Activated B cell treated with CpG ODN at 0.5 μM for 24 hours (primary cell): ENCODE data around the gene DHRS3. TPM values are rescaled to one million over a fixed set of nuclear protein-coding genes. Genes with fewer than 3 reads are reported as not detected.
A peak's percentile ranks its signal among the peaks of the same experiment; 100 is the strongest.

Source experiments
- ATAC-seq: fragments of 200-7000 bp; cut with Tn5 transposase; one replicate; pipeline ENCODE4 v1.10.0; 2021; ENCODE audit warnings: low read depth, mild to moderate bottlenecking, moderate library complexity
- CTCF ChIA-PET: fragments of 350-600 bp; sonication (Branson Sonifier 250); formaldehyde crosslinking; loops from one replicate; lab custom pipeline; 2021; ENCODE audit warnings: antibody characterized with exemption; lab: Charles Lee
- POLR2A ChIA-PET: fragments of 350-600 bp; sonication (Branson Sonifier 250); formaldehyde crosslinking; loops from one replicate; lab custom pipeline; 2021; ENCODE audit warnings: antibody characterized with exemption; lab: Charles Lee
- DNase-seq: peaks from one replicate; pipeline ENCODE4 v3.0.0; 2022
- H3K27ac Mint-ChIP-seq: one replicate; pipeline ENCODE4 v1.8.0; 2020; ENCODE audit warnings: mixed read lengths
- H3K27me3 Mint-ChIP-seq: one replicate; pipeline ENCODE4 v1.8.0; 2021; ENCODE audit warnings: mixed read lengths
- H3K36me3 Mint-ChIP-seq: one replicate; pipeline ENCODE4 v1.8.0; 2021; ENCODE audit warnings: low read depth, mixed read lengths
- H3K4me1 Mint-ChIP-seq: one replicate; pipeline ENCODE4 v1.8.0; 2021; ENCODE audit warnings: mixed read lengths
- H3K4me3 Mint-ChIP-seq: one replicate; pipeline ENCODE4 v1.8.0; 2020; ENCODE audit warnings: mild to moderate bottlenecking, mixed read lengths
- H3K9me3 Mint-ChIP-seq: one replicate; pipeline ENCODE4 v1.8.0; 2020; ENCODE audit warnings: mixed read lengths
- intact Hi-C: fragments of 100-400 bp; cut with micrococcal nuclease; formaldehyde crosslinking; loops from one replicate; pipeline ENCODE4 v1.15.1; 2024
- total RNA-seq: library from RNA; stranded (reverse); gene quantifications from 2 replicates; pipeline ENCODE4 v1.2.3, GENCODE V29; 2022
- TF ChIP-seq, protein P1 (sequence below): fragments of 200-600 bp; IDR thresholded peaks from one replicate; pipeline ENCODE4 v1.8.0; 2022; ENCODE audit warnings: antibody characterized with exemption, mild to moderate bottlenecking

DHRS3 gene
- total RNA-seq, 1 donor from 2014 or later, result 1.8 TPM

- CTCF ChIA-PET, result interaction anchor here (0.8 kb wide), 1 partner anchor 19 kb away, joined by 3 read pairs; the partner anchor contains the start of gene DHRS3
- Mint-ChIP-seq H3K9me3 (no peaks in the 10 kb centered on the region), H3K27me3 (peaks cover 15% of the 10 kb centered on the region), H3K4me3 (no peak overlapping the region), H3K36me3 (no peaks in the 10 kb centered on the region), H3K4me1 (peaks cover 13% of the 10 kb centered on the region), H3K27ac (no peak overlapping the region)
- no peak for DNase-seq
- TF ChIP-seq, protein P1, sequence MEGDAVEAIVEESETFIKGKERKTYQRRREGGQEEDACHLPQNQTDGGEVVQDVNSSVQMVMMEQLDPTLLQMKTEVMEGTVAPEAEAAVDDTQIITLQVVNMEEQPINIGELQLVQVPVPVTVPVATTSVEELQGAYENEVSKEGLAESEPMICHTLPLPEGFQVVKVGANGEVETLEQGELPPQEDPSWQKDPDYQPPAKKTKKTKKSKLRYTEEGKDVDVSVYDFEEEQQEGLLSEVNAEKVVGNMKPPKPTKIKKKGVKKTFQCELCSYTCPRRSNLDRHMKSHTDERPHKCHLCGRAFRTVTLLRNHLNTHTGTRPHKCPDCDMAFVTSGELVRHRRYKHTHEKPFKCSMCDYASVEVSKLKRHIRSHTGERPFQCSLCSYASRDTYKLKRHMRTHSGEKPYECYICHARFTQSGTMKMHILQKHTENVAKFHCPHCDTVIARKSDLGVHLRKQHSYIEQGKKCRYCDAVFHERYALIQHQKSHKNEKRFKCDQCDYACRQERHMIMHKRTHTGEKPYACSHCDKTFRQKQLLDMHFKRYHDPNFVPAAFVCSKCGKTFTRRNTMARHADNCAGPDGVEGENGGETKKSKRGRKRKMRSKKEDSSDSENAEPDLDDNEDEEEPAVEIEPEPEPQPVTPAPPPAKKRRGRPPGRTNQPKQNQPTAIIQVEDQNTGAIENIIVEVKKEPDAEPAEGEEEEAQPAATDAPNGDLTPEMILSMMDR, result no peak
- intact Hi-C loops, result no loop called here
- POLR2A ChIA-PET, result interaction anchor here (0.7 kb wide), 1 partner anchor 1273 kb away, joined by 3 read pairs; no protein-coding TSS in a partner anchor
- ATAC-seq, result no peak
Measured at GRCh38 chr1:12598974-12599373, 19.0 kb downstream of the DHRS3 start.

DNA sequence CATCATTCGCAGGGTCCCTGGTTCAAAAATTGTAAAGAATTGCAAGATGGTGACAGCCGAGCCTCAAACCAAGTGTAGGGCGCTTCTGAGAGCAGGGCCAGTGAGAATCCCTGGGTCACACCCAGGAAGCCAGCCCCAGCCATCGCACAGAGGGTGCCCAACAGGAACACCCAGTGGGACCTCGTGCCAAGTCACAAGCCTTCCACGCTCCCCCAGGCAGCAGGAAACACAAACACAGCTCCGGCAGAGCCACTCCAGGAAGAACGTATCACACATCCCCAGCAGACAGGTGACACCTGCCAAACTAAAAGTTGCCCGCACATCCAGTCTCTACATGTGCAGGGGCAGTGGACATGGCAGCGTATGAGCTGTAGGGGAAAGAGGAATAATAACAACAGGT lies 20.2 kb downstream of the DHRS3 start:
- intact Hi-C loops, result no loop called here
- CTCF ChIA-PET, result no interaction called here

GRCh38 chr1:12596007-12596821 lies 21.8 kb downstream of the DHRS3 start:
- ChIA-PET CTCF (no interaction called here), POLR2A (interaction anchor here (0.7 kb wide), 1 partner anchor 154 kb away, joined by 3 read pairs; no protein-coding TSS in a partner anchor)
- Mint-ChIP-seq H3K4me3 (peak overlapping the region; percentile 49), H3K36me3 (no peaks in the 10 kb centered on the region), H3K4me1 (peaks cover 13% of the 10 kb centered on the region), H3K27ac (no peak overlapping the region), H3K9me3 (no peaks in the 10 kb centered on the region), H3K27me3 (peaks cover 21% of the 10 kb centered on the region)
- intact Hi-C loops, result no loop called here
- DNase-seq (no peak), ATAC-seq (peak; percentile 25)
- TF ChIP-seq, protein P1, result no peak

More for the DNA sequence above, 20.2 kb downstream of the DHRS3 start:
- Mint-ChIP-seq H3K4me1 (peaks cover 13% of the 10 kb centered on the region), H3K27ac (no peak overlapping the region), H3K27me3 (peaks cover 18% of the 10 kb centered on the region), H3K36me3 (no peaks in the 10 kb centered on the region), H3K9me3 (no peaks in the 10 kb centered on the region), H3K4me3 (no peak overlapping the region)
- ATAC-seq (no peak), DNase-seq (no peak)
- POLR2A ChIA-PET, result no interaction called here
- TF ChIP-seq, protein P1, result no peak

DNA sequence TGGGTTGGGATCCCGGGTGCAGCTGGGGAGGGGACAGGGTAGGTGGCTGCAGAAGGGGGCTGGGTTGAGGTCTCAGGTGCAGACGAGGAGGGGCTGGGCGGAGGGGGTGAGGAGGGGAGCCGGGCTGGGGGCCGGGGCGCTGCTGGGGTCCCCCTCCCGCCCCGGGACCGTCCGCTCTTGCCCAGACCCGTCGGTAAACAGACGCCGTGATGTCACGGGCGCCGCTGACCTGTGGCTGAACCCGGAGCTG lies 22.3 kb downstream of the DHRS3 start:
- Mint-ChIP-seq H3K4me3 (peak overlapping the region; percentile 49), H3K9me3 (no peaks in the 10 kb centered on the region), H3K27ac (no peak overlapping the region), H3K4me1 (peaks cover 13% of the 10 kb centered on the region), H3K27me3 (peaks cover 21% of the 10 kb centered on the region), H3K36me3 (no peaks in the 10 kb centered on the region)
- ChIA-PET CTCF (no interaction called here), POLR2A (interaction anchor here (0.7 kb wide), 1 partner anchor 154 kb away, joined by 3 read pairs; no protein-coding TSS in a partner anchor)
- intact Hi-C loops, result no loop called here
- DNase-seq (no peak), ATAC-seq (no peak)
- TF ChIP-seq, protein P1, result no peak

GRCh38 chr1:12594966-12595756 lies 22.8 kb downstream of the DHRS3 start:
- peak; percentile 22 for DNase-seq
- ChIA-PET POLR2A (interaction anchor here (0.7 kb wide), 1 partner anchor 153 kb away, joined by 3 read pairs; no protein-coding TSS in a partner anchor), CTCF (no interaction called here)
- Mint-ChIP-seq H3K36me3 (no peaks in the 10 kb centered on the region), H3K4me3 (peak overlapping the region; percentile 78), H3K27me3 (peaks cover 21% of the 10 kb centered on the region), H3K4me1 (peaks cover 13% of the 10 kb centered on the region), H3K27ac (no peak overlapping the region), H3K9me3 (no peaks in the 10 kb centered on the region)
- ATAC-seq, result peak; percentile 69
- TF ChIP-seq, protein P1, result no peak
- intact Hi-C loops, result no loop called here
